ENCODE data around the gene NDEL1.

DNA sequence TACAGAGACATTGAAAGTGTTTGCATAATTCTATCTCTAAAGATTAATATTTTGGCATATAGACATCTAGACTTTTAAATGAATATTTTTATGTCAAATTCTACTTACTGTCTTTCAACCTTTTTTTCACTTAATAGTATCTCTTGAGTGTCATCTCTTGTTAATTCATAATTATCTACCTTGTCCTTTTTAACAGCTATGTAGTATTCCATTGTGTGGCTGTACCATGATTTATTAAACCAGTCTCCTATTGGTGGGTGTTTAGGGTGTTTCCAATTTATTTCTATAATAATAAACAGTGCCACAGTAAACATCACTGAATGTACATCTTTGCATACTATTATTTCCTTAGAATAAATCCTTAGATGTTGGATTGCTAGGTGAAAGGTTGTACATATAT is 21.7 kb upstream of the NDEL1 start:
- TF ChIP-seq, protein P1, sequence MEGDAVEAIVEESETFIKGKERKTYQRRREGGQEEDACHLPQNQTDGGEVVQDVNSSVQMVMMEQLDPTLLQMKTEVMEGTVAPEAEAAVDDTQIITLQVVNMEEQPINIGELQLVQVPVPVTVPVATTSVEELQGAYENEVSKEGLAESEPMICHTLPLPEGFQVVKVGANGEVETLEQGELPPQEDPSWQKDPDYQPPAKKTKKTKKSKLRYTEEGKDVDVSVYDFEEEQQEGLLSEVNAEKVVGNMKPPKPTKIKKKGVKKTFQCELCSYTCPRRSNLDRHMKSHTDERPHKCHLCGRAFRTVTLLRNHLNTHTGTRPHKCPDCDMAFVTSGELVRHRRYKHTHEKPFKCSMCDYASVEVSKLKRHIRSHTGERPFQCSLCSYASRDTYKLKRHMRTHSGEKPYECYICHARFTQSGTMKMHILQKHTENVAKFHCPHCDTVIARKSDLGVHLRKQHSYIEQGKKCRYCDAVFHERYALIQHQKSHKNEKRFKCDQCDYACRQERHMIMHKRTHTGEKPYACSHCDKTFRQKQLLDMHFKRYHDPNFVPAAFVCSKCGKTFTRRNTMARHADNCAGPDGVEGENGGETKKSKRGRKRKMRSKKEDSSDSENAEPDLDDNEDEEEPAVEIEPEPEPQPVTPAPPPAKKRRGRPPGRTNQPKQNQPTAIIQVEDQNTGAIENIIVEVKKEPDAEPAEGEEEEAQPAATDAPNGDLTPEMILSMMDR (IDR thresholded peaks at IDR 0.05): no peak
- TF ChIP-seq TEAD1 (CRISPR knock-in tag; IDR thresholded peaks at IDR 0.05): no peak
- TF ChIP-seq GABPB1 (CRISPR knock-in tag; IDR thresholded peaks at IDR 0.05): no peak
- TF ChIP-seq, protein P2, sequence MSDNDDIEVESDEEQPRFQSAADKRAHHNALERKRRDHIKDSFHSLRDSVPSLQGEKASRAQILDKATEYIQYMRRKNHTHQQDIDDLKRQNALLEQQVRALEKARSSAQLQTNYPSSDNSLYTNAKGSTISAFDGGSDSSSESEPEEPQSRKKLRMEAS (CRISPR knock-in tag; IDR thresholded peaks at IDR 0.05): no peak
- TF ChIP-seq, protein P3, sequence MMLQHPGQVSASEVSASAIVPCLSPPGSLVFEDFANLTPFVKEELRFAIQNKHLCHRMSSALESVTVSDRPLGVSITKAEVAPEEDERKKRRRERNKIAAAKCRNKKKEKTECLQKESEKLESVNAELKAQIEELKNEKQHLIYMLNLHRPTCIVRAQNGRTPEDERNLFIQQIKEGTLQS (CRISPR knock-in tag; conservative IDR thresholded peaks at IDR 0.05): no peak
- TF ChIP-seq, protein P4, sequence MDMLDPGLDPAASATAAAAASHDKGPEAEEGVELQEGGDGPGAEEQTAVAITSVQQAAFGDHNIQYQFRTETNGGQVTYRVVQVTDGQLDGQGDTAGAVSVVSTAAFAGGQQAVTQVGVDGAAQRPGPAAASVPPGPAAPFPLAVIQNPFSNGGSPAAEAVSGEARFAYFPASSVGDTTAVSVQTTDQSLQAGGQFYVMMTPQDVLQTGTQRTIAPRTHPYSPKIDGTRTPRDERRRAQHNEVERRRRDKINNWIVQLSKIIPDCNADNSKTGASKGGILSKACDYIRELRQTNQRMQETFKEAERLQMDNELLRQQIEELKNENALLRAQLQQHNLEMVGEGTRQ (CRISPR knock-in tag; IDR thresholded peaks at IDR 0.05): no peak
- TF ChIP-seq, protein P5, sequence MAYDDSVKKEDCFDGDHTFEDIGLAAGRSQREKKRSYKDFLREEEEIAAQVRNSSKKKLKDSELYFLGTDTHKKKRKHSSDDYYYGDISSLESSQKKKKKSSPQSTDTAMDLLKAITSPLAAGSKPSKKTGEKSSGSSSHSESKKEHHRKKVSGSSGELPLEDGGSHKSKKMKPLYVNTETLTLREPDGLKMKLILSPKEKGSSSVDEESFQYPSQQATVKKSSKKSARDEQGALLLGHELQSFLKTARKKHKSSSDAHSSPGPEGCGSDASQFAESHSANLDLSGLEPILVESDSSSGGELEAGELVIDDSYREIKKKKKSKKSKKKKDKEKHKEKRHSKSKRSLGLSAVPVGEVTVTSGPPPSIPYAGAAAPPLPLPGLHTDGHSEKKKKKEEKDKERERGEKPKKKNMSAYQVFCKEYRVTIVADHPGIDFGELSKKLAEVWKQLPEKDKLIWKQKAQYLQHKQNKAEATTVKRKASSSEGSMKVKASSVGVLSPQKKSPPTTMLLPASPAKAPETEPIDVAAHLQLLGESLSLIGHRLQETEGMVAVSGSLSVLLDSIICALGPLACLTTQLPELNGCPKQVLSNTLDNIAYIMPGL (CRISPR knock-in tag; IDR thresholded peaks at IDR 0.05): no peak
- TF ChIP-seq NR1H2 (CRISPR knock-in tag; IDR thresholded peaks at IDR 0.05): no peak
- TF ChIP-seq NR2C2 (CRISPR knock-in tag; IDR thresholded peaks at IDR 0.05): no peak
- no peak for TF ChIP-seq ZNF263 (CRISPR knock-in tag; IDR thresholded peaks at IDR 0.05; ENCODE audit: low read depth)
- no peak for TF ChIP-seq ZNF317 (CRISPR knock-in tag; IDR thresholded peaks at IDR 0.05; ENCODE audit: borderline replicate concordance, low read depth)

All from WTC11 (cell line).